MM.1S (cell line): ENCODE measurements around the gene HES1.

Experiments used
- DNase-seq: peaks from one replicate; pipeline ENCODE4 v3.0.0-alpha.2; 2015
- H2AFZ ChIP-seq: fragments of 300-600 bp; sonication (generic); 2 replicates; pipeline ENCODE4 v1.6.0; 2016; ENCODE audit warnings: antibody characterized with exemption, low read length
- H3F3A ChIP-seq: fragments of 300-600 bp; sonication (generic); 2 replicates; pipeline ENCODE4 v1.6.1; 2016; ENCODE audit warnings: mild to moderate bottlenecking, antibody characterized with exemption, low read length, moderate library complexity, mixed read lengths; ENCODE audit not compliant: insufficient read depth
- H3K27ac ChIP-seq: fragments of 300-600 bp; sonication (generic); 2 replicates; pipeline ENCODE4 v1.5.1; 2016; ENCODE audit warnings: mild to moderate bottlenecking, low read length
- H3K27me3 ChIP-seq: fragments of 300-600 bp; sonication (generic); replicated peaks from 2 replicates; pipeline ENCODE4 v1.6.0; 2016; ENCODE audit warnings: low read length; ENCODE audit not compliant: insufficient read depth
- H3K36me3 ChIP-seq: fragments of 300-600 bp; sonication (generic); replicated peaks from 2 replicates; pipeline ENCODE4 v1.6.1; 2016; ENCODE audit warnings: mild to moderate bottlenecking, low read length, mixed read lengths; ENCODE audit not compliant: insufficient read depth
- H3K4me1 ChIP-seq: fragments of 300-600 bp; sonication (generic); 2 replicates; pipeline ENCODE4 v1.6.1; 2016; ENCODE audit warnings: low read length, mixed read lengths
- H3K4me2 ChIP-seq: fragments of 300-600 bp; sonication (generic); 2 replicates; pipeline ENCODE4 v1.6.0; 2016; ENCODE audit warnings: low read depth, low read length
- H3K4me3 ChIP-seq: fragments of 300-600 bp; sonication (generic); 2 replicates; pipeline ENCODE4 v1.5.1; 2016; ENCODE audit warnings: low read length, mixed read lengths
- H3K79me2 ChIP-seq: fragments of 300-600 bp; sonication (generic); 2 replicates; pipeline ENCODE4 v1.6.1; 2016; ENCODE audit warnings: mixed run types, low read length, mixed read lengths
- H3K9ac ChIP-seq: fragments of 300-600 bp; sonication (generic); 2 replicates; pipeline ENCODE4 v1.6.1; 2016; ENCODE audit warnings: low read length, mixed read lengths
- H3K9me2 ChIP-seq: fragments of 300-600 bp; sonication (generic); replicated peaks from 2 replicates; pipeline ENCODE4 v1.6.1; 2016; ENCODE audit warnings: mild to moderate bottlenecking, low read length, mixed read lengths; ENCODE audit not compliant: insufficient read depth
- H3K9me3 ChIP-seq: fragments of 300-600 bp; sonication (generic); replicated peaks from 2 replicates; pipeline ENCODE4 v1.6.1; 2016; ENCODE audit warnings: mild to moderate bottlenecking, low read length, mixed read lengths; ENCODE audit not compliant: insufficient read depth
- H4K20me1 ChIP-seq: fragments of 300-600 bp; sonication (generic); 2 replicates; pipeline ENCODE4 v1.6.1; 2016; ENCODE audit warnings: mild to moderate bottlenecking, low read length, moderate library complexity, mixed read lengths; ENCODE audit not compliant: insufficient read depth
- EZH2 ChIP-seq: fragments of 300-600 bp; sonication (generic); optimal IDR thresholded peaks from 2 replicates; pipeline ENCODE3; 2017; ENCODE audit warnings: low read depth, mild to moderate bottlenecking, antibody characterized with exemption, low read length, mixed read lengths
- EZH2phosphoT487 ChIP-seq: fragments of 300-600 bp; sonication (generic); IDR thresholded peaks from 2 replicates; pipeline ENCODE4 v1.6.1; 2018; ENCODE audit warnings: antibody characterized with exemption, low read length
- TF ChIP-seq, protein P1 (sequence below): fragments of 300-600 bp; sonication (generic); IDR thresholded peaks from 2 replicates; pipeline ENCODE4 v1.5.1; 2016; ENCODE audit warnings: antibody characterized with exemption, low read length, mixed read lengths

HES1 gene

DNA sequence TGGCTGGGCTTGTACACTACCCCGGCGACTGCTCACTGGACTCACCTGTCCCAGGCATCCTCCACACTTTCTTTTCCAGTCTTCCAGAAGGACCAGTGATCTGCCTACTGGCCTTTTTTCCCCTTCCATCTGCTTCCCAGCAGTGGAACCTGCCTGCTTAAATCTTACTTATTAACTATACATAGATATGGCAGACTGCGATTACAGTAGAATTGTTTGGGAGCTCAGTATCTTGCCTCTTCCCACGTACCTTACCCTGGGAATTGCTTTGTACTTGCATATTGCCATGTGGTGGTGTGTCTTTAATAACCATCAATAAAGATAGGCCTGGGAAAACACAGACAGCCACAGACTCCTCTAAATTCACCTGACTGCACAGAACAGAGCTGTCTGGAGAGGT, 11.8 kb upstream of the HES1 start:
- H3K9me3 ChIP-seq: no peaks in the 10 kb centered on the region
- H3K4me1 ChIP-seq: no peaks in the 10 kb centered on the region
- no peaks in the 10 kb centered on the region for H4K20me1 ChIP-seq
- no peak overlapping the region for H3K4me2 ChIP-seq
- TF ChIP-seq EZH2phosphoT487 (no peak), EZH2 (no peak)
- TF ChIP-seq, protein P1, sequence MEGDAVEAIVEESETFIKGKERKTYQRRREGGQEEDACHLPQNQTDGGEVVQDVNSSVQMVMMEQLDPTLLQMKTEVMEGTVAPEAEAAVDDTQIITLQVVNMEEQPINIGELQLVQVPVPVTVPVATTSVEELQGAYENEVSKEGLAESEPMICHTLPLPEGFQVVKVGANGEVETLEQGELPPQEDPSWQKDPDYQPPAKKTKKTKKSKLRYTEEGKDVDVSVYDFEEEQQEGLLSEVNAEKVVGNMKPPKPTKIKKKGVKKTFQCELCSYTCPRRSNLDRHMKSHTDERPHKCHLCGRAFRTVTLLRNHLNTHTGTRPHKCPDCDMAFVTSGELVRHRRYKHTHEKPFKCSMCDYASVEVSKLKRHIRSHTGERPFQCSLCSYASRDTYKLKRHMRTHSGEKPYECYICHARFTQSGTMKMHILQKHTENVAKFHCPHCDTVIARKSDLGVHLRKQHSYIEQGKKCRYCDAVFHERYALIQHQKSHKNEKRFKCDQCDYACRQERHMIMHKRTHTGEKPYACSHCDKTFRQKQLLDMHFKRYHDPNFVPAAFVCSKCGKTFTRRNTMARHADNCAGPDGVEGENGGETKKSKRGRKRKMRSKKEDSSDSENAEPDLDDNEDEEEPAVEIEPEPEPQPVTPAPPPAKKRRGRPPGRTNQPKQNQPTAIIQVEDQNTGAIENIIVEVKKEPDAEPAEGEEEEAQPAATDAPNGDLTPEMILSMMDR: no peak
- H2AFZ ChIP-seq: no peak overlapping the region
- H3K79me2 ChIP-seq: no peaks in the 10 kb centered on the region
- H3F3A ChIP-seq: no peaks in the 10 kb centered on the region
- H3K9me2 ChIP-seq: no peaks in the 10 kb centered on the region
- no peak for DNase-seq
- H3K9ac ChIP-seq: no peak overlapping the region
- H3K27ac ChIP-seq: no peak overlapping the region
- no peaks in the 10 kb centered on the region for H3K27me3 ChIP-seq
- H3K36me3 ChIP-seq: no peaks in the 10 kb centered on the region
- H3K4me3 ChIP-seq: no peak overlapping the region

DNA sequence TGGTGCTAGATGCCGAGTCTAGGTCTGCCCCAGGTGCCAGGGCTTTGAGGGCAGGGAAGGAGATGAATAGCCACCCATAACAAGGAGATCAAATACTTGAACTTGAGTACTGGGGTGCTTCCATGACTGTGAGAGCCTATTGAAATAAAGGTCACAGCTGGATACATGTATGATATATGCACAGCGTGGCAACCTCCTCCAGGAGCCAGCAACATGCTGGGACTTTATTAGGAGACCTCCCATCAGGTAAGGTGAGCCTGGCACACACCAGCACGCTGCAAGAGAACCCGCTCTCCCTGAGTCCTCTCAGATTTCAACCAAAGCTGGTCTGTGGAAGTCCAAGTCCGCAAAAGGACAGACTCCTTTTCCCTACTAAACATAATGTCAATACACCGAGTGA, 10.5 kb upstream of the HES1 start:
- H3K9ac ChIP-seq: no peak overlapping the region
- H3K27ac ChIP-seq: no peak overlapping the region
- DNase-seq: no peak

DNA sequence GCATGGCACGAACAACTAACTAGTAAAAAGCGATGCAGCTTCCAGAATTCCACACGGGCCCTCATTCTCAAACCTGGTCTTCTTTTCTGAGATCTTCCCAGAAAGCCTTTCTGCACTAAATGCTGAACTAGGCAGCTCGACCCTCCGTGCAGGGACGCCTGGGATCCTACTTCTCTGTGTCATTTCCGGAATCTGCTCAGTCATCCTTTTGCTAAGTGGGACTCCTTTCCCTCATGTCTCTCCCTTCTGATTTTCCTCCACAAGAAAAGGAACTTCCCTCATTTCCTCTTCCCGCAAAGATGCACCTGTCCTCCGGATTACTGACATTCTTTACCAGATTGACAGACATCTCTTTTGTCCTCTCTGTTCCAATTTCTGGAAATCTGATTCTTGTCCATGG, 9.2 kb upstream of the HES1 start:
- no peak for DNase-seq
- Histone ChIP-seq H3K4me2 (no peak overlapping the region), H3K9me2 (no peaks in the 10 kb centered on the region), H3F3A (peaks cover 19% of the 10 kb centered on the region), H3K9me3 (no peaks in the 10 kb centered on the region), H3K9ac (no peak overlapping the region), H3K27me3 (0 out of 2 replicates have a peak, but pooled peaks cover 5% of the 10 kb centered on the region), H3K4me1 (peaks cover 21% of the 10 kb centered on the region), H4K20me1 (no peaks in the 10 kb centered on the region), H3K79me2 (no peaks in the 10 kb centered on the region), H3K4me3 (no peak overlapping the region), H3K36me3 (no peaks in the 10 kb centered on the region), H2AFZ (no peak overlapping the region), H3K27ac (no peak overlapping the region)
- TF ChIP-seq EZH2 (no peak), EZH2phosphoT487 (no peak)
- TF ChIP-seq, protein P1: no peak

More for the DNA sequence above, 10.5 kb upstream of the HES1 start:
- Histone ChIP-seq H3K36me3 (no peaks in the 10 kb centered on the region), H3K27me3 (0 out of 2 replicates have a peak, but pooled peaks cover 5% of the 10 kb centered on the region), H3K4me1 (peaks cover 8% of the 10 kb centered on the region), H3F3A (peaks cover 5% of the 10 kb centered on the region), H3K79me2 (no peaks in the 10 kb centered on the region), H3K4me2 (no peak overlapping the region), H3K4me3 (no peak overlapping the region), H2AFZ (no peak overlapping the region), H3K9me3 (no peaks in the 10 kb centered on the region), H3K9me2 (no peaks in the 10 kb centered on the region), H4K20me1 (no peaks in the 10 kb centered on the region)
- TF ChIP-seq, protein P1: no peak
- TF ChIP-seq EZH2: no peak
- no peak for TF ChIP-seq EZH2phosphoT487
